Measurements from ENCODE around the gene IL10RB.

- TF ChIP-seq POLR2A (IDR thresholded peaks at IDR 0.05; ENCODE audit: low read depth, low read length) (no peak), TAF1 (IDR thresholded peaks at IDR 0.05; ENCODE audit: borderline replicate concordance, low read depth, low read length) (no peak), POLR2AphosphoS5 (IDR thresholded peaks at IDR 0.05; ENCODE audit: low read depth, low read length) (no peak)
These were observed 36.9 kb upstream of the IL10RB start for GRCh38 chr21:33229099-33229783.

All from GM12892 (cell line).